SK-N-MC (cell line): ENCODE measurements around the gene BRPF3.

Experiments
- EZH2 ChIP-seq: fragments of 200-600 bp; sonication (generic); IDR thresholded peaks from one replicate; pipeline ENCODE4 v1.6.1; 2017; ENCODE audit warnings: antibody characterized with exemption
- POLR2AphosphoS5 ChIP-seq: IDR thresholded peaks from 2 replicates; pipeline ENCODE4 v1.6.1; 2012; ENCODE audit warnings: mild to moderate bottlenecking, low read depth, low read length, borderline replicate concordance

DNA sequence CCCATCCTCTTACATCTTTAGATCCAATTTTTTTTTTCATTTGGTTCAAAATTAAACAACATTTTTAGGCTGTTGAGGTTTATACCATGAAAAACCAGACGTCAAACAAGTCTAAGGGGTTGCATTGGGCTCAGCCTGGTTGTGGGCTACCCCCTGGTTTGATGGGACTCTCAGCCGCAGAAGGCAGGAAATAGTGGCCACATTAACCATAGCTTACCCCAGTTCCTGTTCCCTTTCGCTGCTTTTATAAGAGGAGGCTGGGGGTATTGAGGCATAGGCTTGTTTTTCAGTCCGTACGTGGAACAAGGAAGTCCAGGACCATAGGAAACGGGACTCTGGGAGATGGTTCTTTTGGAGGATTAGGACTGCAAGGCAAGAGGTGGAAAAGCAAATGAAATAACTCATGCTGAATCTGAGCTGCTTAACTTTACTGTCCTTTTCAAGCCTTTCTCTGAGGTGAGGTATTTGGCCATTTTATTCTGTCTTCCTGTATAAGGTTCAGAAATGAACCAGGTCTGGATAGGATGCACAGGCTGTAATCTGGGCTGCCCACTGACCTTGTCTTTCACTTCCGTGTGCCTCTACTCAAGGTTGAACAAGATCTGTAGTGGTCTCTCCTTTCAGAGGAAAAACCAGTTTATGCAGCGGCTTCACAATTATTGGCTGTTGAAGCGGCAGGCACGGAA is 7.7 kb downstream of the BRPF3 start:
- TF ChIP-seq POLR2AphosphoS5 = no peak
- TF ChIP-seq EZH2 = no peak
